ENCODE data around the gene CCDC141.

GRCh38 chr2:178917555-178917954, 132.4 kb downstream of the CCDC141 start:
- TF ChIP-seq CTCF (IDR thresholded peaks at IDR 0.05) (no peak), ZFX (IDR thresholded peaks at IDR 0.05; ENCODE audit: borderline replicate concordance) (no peak)
